Lung (tissue), 12 donors: Measurements from ENCODE around the gene NIN. TPM values are rescaled to one million over a fixed set of nuclear protein-coding genes. Genes with fewer than 3 reads are reported as not detected.
A peak's percentile ranks its signal among the peaks of the same experiment; 100 is the strongest.

ENCODE experiments used
- ATAC-seq: fragments of 200-7000 bp; cut with Tn5 transposase; one replicate; pipeline ENCODE4 v1.9.1; 2020; ENCODE audit warnings: moderate number of reproducible peaks; ENCODE audit not compliant: insufficient read depth, low FRiP score
- DNase-seq, 3 donors: peaks; one replicate each; pipeline ENCODE4 v3.0.0-alpha.2; 2013 to 2017
- H3K27ac ChIP-seq, 2 donors: one replicate each; pipeline ENCODE4 v1.5.1; 2013; ENCODE audit warnings: mild to moderate bottlenecking in 2 of 2, moderate library complexity in 2 of 2, control low read depth in 1 of 2, inconsistent platforms in 1 of 2, low read depth in 1 of 2, low read length in 1 of 2
- H3K27me3 ChIP-seq, 3 donors: one replicate each; pipeline ENCODE4 v1.5.1; 2013; ENCODE audit warnings: low read length in 2 of 3; ENCODE audit not compliant: control insufficient read depth in 3 of 3, insufficient read depth in 3 of 3
- H3K36me3 ChIP-seq, 4 donors: one replicate each; pipeline ENCODE4 v1.5.1; 2013; ENCODE audit warnings: low read length in 4 of 4, mild to moderate bottlenecking in 1 of 4, moderate library complexity in 1 of 4; ENCODE audit not compliant: control insufficient read depth in 4 of 4, insufficient read depth in 4 of 4
- H3K4me1 ChIP-seq, 5 donors: one replicate each; pipeline ENCODE4 v1.5.1; 2013; ENCODE audit warnings: low read length in 5 of 5, mild to moderate bottlenecking in 2 of 5, moderate library complexity in 1 of 5; ENCODE audit not compliant: control insufficient read depth in 5 of 5, insufficient read depth in 5 of 5
- H3K4me3 ChIP-seq: one replicate; pipeline ENCODE4 v1.5.1; 2013; ENCODE audit warnings: mild to moderate bottlenecking, control low read depth, moderate library complexity
- H3K9ac ChIP-seq, 2 donors: one replicate each; pipeline ENCODE4 v1.5.1; 2013; ENCODE audit warnings: low read length in 2 of 2, control low read depth in 1 of 2; ENCODE audit not compliant: insufficient read depth in 1 of 2
- H3K9me3 ChIP-seq, 4 donors: one replicate each; pipeline ENCODE4 v1.5.1; 2013; ENCODE audit warnings: low read length in 3 of 4, mild to moderate bottlenecking in 1 of 4, moderate library complexity in 1 of 4; ENCODE audit not compliant: control insufficient read depth in 4 of 4, insufficient read depth in 3 of 4
- WGBS, 2 donors: extraction: QIAGEN DNeasy Blood & Tissue Kit; methylation state at CpG; one replicate each; pipeline ENCODE4 v1.1.7; 2013; 5-methylcytosine and 5-hydroxymethylcytosine counted together
- polyA plus RNA-seq, 2 donors: library from polyadenylated mRNA; stranded (reverse); fragments of 200-250 nt; gene quantifications; one replicate each; pipeline ENCODE4 v1.2.1, GENCODE V29; 2013
- total RNA-seq, 2 donors: library from RNA; depleted of rRNA in 1 of 2; stranded (reverse); fragments of >200 nt in 1 of 2; gene quantifications; one replicate each; pipeline ENCODE4 v1.2.1, GENCODE V29; 2014 to 2021
- TF ChIP-seq, protein P1 (sequence below): IDR thresholded peaks from 2 replicates; pipeline ENCODE4 v1.5.1; 2012; ENCODE audit warnings: mild to moderate bottlenecking; ENCODE audit errors: control extremely low read depth, extremely low read depth
- donor health status: control.
- donor health status: control.
- donor health status: Bipolar disorder and iron deficiency.
- donor health status: healthy.
- donor health status: DM: yes; HTN: yes; CAD: no.

The NIN gene
- total and polyA plus RNA-seq, 4 donors = 5.2 to 38.6 (median 24.2) TPM

GRCh38 chr14:50762001-50762930 lies 68.7 kb downstream of the NIN start:
- Histone ChIP-seq H3K27me3 (no peaks in the 10 kb centered on the region), H3K36me3 (peaks cover 32 to 35% (median 33%) of the 10 kb centered on the region in 4 donors), H3K4me1 (peaks cover 0 to 3% (median 0%) of the 10 kb centered on the region in 5 donors), H3K4me3 (no peak overlapping the region), H3K9ac (no peak overlapping the region), H3K27ac (peak overlapping the region in 1 of 2 donors; percentile 27), H3K9me3 (peaks cover 0 to 2% (median 0%) of the 10 kb centered on the region in 4 donors)
- ATAC-seq = no peak
- WGBS, 2 donors = 90 to 97% methylated on average over 9 of the region's 9 CpGs
- no peak for DNase-seq
- TF ChIP-seq, protein P1, sequence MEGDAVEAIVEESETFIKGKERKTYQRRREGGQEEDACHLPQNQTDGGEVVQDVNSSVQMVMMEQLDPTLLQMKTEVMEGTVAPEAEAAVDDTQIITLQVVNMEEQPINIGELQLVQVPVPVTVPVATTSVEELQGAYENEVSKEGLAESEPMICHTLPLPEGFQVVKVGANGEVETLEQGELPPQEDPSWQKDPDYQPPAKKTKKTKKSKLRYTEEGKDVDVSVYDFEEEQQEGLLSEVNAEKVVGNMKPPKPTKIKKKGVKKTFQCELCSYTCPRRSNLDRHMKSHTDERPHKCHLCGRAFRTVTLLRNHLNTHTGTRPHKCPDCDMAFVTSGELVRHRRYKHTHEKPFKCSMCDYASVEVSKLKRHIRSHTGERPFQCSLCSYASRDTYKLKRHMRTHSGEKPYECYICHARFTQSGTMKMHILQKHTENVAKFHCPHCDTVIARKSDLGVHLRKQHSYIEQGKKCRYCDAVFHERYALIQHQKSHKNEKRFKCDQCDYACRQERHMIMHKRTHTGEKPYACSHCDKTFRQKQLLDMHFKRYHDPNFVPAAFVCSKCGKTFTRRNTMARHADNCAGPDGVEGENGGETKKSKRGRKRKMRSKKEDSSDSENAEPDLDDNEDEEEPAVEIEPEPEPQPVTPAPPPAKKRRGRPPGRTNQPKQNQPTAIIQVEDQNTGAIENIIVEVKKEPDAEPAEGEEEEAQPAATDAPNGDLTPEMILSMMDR = no peak

DNA sequence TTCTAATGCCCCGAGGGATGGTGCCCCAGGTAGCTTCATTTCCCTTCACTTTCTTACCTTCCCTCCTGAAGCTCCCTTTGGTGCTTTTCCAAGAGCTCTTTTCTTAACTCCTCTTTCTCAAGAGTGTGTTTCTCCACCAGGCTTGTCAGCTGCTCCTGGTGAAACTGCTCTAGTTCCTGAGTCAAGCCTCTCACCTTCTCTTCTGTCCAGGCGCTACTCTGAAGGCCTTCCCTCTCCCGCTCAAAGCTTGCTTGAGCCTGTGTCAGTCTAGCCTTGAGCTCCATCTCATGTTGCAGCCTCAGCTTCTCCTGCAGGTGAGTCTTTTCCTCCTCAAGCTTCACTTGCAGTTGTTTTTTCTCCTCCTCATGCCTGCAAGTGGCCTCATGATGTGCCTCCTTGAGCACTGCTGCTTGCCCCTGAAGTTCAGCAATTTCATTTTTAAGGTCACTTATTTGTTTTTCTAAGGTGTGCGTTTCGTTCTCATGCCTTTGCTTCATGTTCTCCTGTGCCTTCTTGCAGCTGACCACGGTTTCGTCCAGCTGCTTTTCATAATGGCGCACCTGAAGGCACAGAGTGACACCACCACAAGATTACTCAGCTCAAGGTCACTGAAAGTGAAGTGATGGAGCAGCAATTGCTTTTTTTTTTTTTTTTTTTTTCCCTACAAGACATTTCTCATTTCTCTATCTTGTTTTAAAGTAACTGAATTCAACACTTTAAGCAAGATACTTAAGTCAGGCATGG lies 71.0 kb downstream of the NIN start:
- peaks cover 0 to 2% (median 0%) of the 10 kb centered on the region in 4 donors for H3K9me3 ChIP-seq
- H3K27me3 ChIP-seq = no peaks in the 10 kb centered on the region
- WGBS, 2 donors = 96 to 98% methylated on average over 8 of the region's 8 CpGs
- H3K27ac ChIP-seq = no peak overlapping the region
- DNase-seq = no peak
- H3K4me1 ChIP-seq = no peaks in the 10 kb centered on the region
- no peak for ATAC-seq
- no peak overlapping the region for H3K4me3 ChIP-seq
- H3K9ac ChIP-seq = no peak overlapping the region
- TF ChIP-seq, protein P1 = no peak
- H3K36me3 ChIP-seq = peaks cover 28 to 36% (median 34%) of the 10 kb centered on the region in 4 donors

DNA sequence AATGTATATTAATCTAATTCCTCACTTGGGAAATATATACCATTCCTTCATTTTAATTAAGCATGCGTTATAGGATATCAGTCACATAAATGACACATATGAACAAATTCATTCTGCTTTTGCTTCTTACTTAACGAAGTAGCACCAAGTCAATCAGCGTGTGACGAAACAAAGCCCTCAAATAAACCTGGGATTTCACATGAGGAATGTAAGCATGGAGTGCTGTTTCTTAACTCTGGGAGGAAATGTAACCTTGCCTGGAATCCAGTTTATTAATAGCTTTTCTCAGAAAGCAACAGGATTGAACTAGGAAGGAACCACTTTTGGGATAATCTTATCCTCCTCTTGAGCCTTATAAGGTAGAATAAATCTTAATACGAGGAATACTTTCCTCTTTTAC lies 72.0 kb downstream of the NIN start:
- peaks cover 24 to 38% (median 35%) of the 10 kb centered on the region in 4 donors for H3K36me3 ChIP-seq
- no peak overlapping the region for H3K9ac ChIP-seq
- TF ChIP-seq, protein P1 = no peak
- no peak for ATAC-seq
- H3K9me3 ChIP-seq = peaks cover 0 to 2% (median 0%) of the 10 kb centered on the region in 4 donors
- WGBS, 2 donors = 88% methylated on average over 5 of the region's 5 CpGs
- no peaks in the 10 kb centered on the region for H3K4me1 ChIP-seq
- no peaks in the 10 kb centered on the region for H3K27me3 ChIP-seq
- peak in 1 of 3 donors; percentile 22 for DNase-seq
- no peak overlapping the region for H3K27ac ChIP-seq
- H3K4me3 ChIP-seq = no peak overlapping the region
